Ramos (cell line): ENCODE measurements around the gene LTB4R.

Experiments used
- in situ Hi-C: fragments of 300-500 bp; cut with MboI; formaldehyde crosslinking; loops from one replicate; pipeline ENCODE4 v1.14.3; 2022; ENCODE audit warnings: low sequenced_read_pairs; ENCODE audit not compliant: unreplicated experiment

The LTB4R gene, protein sequence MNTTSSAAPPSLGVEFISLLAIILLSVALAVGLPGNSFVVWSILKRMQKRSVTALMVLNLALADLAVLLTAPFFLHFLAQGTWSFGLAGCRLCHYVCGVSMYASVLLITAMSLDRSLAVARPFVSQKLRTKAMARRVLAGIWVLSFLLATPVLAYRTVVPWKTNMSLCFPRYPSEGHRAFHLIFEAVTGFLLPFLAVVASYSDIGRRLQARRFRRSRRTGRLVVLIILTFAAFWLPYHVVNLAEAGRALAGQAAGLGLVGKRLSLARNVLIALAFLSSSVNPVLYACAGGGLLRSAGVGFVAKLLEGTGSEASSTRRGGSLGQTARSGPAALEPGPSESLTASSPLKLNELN

GRCh38 chr14:24310646-24311604, at the start of gene LTB4R:
TSS of gene LTB4R (plus strand) at chr14:24311502. CDS start at chr14:24315652, 4,150 bp downstream.
- in situ Hi-C loops: no loop called here

DNA sequence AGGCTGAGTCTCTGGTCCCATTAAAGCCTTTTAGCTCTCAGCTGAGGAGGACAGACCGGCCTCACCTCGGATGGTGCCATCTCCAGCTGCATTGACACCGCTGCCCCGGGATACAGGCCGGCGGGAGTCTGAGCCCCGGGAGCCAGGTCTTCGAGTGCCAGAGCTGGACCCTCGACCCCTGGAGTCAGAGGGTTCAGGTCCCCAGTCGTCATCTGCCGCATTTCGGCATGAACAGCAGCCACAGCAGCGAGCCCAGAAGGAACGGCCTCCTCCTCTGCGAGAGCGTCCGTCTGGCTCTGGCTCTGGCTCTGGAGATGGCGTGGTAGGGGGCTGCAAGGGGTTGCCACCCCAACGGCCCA, 49.4 kb upstream of the LTB4R start:
- in situ Hi-C loops: no loop called here

DNA sequence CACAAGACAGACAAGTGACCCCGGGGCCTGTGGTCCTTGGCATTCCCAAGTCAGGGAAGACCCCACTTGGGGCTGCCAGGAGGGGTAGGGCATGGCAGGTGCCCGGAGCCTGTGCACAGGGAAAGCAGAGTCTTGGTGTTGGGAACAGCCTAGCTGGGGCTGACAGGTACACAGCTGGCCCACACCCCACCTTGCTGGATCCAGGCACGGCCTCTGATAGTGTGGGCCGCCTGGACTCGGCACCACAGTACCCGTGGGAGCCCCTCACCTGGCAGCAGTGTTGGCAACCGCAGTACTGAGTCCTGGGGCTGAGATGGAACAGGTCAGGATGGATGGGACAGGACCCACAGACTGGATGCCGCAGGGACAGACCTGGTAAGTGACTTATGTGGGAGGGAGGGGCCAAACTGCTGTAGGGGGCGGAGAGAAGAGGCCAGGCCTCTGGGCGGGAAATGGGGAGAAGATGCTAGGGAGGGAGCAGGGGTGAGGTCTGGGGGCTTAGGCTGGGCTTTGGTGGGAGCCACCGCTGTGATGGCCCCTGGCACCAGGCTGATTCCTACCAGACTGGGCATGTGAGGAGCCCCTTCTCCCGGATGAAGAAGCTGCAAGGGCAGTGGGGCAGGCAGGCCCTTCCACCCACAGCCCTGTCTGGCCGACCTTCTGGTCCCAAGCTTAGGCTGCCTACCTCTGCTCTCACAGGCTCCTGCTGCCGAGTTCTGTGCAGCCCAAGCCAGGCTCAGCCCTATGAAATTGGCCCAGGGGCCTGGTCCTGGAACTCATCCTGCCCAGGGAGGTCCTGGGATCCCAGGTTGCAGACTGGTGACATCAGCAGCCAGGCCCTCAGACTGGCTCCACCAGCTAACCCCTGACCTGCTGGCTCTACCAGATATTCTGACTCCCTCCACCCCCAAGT, 48.2 kb upstream of the LTB4R start, which contains the start of gene TGM1:
TSS of gene TGM1 (minus strand) at position 357 of the 913 bp plus-strand sequence. CDS start 825 bp downstream, outside the sequence.
- in situ Hi-C loops: no loop called here

DNA sequence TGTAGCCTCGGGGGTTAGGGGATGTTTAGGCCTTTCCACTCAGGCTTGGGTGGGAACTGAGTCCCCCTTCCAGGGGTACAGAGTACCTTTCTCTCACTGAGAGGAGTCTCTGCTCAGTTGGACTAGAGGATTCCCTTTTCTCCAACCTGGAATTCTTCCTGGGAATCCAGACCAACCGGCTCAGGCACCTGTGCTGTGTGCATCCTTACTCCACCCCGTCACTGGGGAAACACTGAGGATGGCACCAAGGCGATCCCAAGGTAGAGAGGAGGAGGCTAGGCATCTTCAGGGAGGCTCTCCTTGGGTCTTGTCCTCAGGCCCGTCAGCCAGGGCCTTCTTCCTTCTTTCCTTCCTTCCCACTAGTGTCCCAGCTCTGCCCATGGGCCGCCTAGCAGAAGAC, 47.5 kb upstream of the LTB4R start:
- in situ Hi-C loops: no loop called here

- in situ Hi-C loops: no loop called here
Observed at GRCh38 chr14:24264298-24264697, 47.0 kb upstream of the LTB4R start.

DNA sequence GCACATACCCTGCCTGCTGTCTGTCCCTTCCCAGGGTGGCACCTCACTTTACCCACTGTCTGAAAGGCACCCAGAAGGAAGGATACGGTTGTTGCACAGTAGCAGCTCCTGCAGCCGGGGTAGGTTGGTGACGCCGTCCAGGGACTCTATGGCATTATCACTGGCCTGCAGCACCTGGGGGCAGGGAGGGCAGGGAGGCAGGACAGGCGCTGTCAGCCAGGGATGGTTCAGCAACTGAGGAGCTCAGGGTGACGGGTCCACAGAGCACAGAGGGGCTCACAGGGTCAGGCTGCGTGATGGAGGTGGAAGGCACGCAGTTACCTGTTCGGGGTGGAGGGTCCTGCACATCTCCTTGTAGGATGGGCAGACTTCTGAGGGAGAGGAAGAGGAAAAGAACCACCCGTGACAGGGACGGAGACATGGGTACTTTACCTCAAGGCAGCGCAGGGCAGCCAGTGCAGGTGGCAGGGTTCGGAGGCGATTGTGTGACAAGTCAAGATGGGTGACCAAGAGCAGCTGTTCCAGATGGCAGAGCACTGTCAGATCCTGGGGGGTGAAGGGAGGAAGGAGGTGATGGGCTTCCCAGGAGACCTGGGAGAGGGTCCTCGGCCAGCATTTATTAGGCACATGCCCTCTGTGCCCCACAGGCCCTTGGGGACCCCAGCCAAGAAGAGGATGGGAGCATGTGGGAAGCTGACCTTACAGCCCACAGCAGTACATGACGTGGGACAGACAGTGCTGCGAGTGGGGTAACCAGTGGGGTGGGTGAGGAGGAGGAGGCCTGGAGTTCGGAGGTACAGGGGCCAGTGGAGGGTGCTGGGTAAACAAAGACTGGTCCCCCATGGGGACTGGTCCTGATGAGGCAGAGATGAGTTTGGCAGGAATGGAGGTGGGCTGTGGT, 44.7 kb upstream of the LTB4R start:
- in situ Hi-C loops: no loop called here

GRCh38 chr14:24267516-24267915, 43.8 kb upstream of the LTB4R start:
- in situ Hi-C loops: no loop called here

GRCh38 chr14:24268225-24268624, 43.1 kb upstream of the LTB4R start:
- in situ Hi-C loops: no loop called here

DNA sequence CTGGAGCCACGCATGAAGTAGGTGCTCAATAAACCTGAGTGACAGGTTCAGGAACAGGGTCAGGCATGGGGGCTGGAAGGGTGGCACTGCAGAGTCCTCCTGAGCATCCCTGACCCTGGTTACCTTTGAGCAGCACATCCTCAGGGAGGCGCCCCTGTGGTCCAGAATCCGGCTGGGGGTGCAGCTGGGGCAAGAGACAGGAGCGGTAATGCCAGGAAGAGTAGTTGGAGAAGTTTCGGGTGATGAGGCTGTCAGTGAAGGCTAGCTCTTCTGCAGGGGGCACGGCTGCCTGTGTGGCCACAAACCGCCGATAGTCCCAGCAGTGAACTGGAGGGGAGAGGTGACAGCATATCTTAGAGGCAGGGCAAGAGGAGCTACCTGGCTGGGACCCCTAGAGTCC, 41.9 kb upstream of the LTB4R start:
- in situ Hi-C loops: no loop called here

- in situ Hi-C loops: no loop called here
Observed at GRCh38 chr14:24269910-24270536, 41.3 kb upstream of the LTB4R start.

DNA sequence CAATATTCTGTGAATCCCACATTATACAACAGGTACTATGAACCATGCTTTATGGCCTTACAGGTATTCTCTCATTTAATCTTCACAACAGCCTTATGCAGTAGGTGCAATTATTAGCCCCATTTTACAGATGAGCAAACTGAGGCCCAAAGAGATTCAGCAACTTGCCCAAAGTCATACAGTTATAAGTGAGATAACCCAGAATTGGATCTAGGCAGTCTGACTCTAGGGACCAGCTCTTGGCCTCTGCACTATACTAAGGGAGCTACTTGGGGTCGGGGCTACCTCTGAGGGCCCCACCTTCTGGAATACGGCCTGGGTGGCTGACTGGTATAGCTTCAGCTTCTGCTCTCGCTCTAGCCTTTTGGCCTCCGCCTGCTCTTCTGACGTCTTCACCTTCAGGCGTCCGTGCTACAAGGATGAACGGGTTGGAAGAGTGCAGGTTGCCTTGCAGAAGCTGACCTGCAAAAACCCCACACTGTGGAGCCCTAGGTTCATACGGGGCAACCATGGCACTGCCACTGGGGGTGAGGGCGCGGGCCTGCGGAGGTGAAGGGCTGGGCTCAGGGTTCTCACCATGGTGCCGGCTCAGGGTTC, 40.7 kb upstream of the LTB4R start:
- in situ Hi-C loops: no loop called here

DNA sequence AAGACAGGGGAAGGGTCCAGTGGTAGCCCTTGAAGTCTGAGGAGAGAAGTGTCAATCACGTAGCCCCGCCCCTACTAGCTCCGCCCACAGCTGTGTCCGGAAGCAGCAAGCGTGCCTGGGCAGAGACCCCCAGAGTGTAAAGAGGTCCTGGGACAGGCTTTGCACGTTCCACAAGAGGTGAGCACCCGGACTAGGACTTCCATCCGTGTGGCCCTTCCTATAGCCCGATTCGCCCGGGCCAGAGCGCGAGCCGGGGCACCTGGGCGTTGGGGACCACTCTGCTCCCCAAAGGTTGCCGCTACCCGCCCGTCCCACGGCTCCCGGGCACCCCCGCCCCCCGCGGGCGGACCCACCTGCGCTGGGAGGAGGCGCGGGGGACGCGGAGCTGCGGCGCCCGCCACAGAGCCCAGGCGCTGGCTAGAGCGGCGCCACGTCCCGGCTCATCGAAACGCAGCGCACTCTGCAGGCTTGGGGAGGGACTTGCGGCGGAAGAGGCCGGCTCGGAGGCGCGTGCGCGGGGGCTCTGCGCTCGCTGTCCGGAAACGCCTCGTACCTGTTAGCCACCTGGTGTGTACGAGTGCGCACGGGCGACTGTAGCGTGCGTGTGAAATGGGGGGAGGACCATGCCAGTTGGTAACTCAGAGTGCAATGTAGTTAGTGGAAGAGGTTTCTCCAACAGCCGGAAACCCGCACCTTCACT, 40.0 kb upstream of the LTB4R start, which contains the start of gene RABGGTA:
TSS of gene RABGGTA (minus strand) at position 464 of the 700 bp plus-strand sequence. CDS start 482 bp downstream, outside the sequence.
- in situ Hi-C loops: no loop called here

- in situ Hi-C loops: no loop called here
Observed at GRCh38 chr14:24271834-24272263, 39.5 kb upstream of the LTB4R start.

DNA sequence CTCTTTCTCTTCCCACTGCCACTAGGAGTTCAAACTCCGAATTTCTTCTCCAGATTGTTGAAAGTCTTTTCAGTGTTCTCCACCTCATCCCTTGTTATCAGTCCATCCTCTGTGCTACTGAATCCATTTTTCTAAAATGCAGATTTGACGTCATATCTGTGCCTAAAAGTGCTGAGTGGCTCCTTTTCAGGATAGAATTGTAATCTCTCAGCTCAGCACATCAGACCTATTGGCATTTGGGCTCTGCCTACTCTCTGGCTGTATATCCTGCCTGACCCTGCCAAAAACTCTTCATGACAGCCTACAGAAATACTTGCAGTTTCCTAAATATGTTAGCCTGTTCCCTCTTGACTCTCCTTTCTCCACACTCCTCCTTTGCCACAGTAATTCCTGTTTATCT, 38.8 kb upstream of the LTB4R start:
- in situ Hi-C loops: no loop called here

GRCh38 chr14:24273422-24273998, 37.8 kb upstream of the LTB4R start:
- in situ Hi-C loops: no loop called here

DNA sequence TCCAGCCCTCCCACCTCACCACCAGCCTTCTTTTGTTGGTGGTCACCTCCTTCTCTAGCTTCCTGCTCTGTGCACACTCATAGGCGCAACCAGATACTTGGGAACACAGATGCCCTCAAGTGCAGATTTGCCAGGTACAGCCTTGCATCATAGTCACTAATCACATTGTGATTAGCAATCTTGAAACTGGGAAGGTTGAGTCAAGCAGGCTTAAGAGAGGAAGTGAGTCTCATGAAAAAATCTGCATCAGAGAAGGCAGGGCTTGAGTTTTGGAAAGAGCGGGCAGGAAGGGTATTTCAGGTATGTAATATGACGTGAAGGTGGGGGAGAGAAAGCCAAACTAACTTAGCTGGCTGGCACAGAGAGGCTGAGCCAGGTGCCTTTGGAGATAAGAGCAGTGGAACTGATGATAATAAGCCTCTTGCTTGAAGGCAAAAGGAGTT, 37.2 kb upstream of the LTB4R start:
- in situ Hi-C loops: no loop called here

- in situ Hi-C loops: no loop called here
Observed at GRCh38 chr14:24277071-24277470, 34.2 kb upstream of the LTB4R start.
